ENCODE results near the gene BIRC3.

GRCh38 chr11:102323542-102324251 is 6.4 kb downstream of the BIRC3 start:
- TF ChIP-seq CTCF (conservative IDR thresholded peaks at IDR 0.05; ENCODE audit: low read depth, low read length): no peak
- TF ChIP-seq EZH2 (IDR thresholded peaks at IDR 0.05; ENCODE audit: borderline replicate concordance, low read depth, low read length, poor library complexity, severe bottlenecking): no peak
